Ishikawa (cell line): ENCODE results near the gene ENOX2.

Experiments used
- CEBPB ChIP-seq: IDR thresholded peaks from 2 replicates; pipeline ENCODE4 v1.6.1; 2012
- CREB1 ChIP-seq: IDR thresholded peaks from 2 replicates; pipeline ENCODE4 v1.6.1; 2012; ENCODE audit warnings: low read depth
- EP300 ChIP-seq: IDR thresholded peaks from 2 replicates; pipeline ENCODE4 v1.6.1; 2012; ENCODE audit warnings: borderline replicate concordance
- RAD21 ChIP-seq: IDR thresholded peaks from 2 replicates; pipeline ENCODE4 v1.6.1; 2012; ENCODE audit warnings: low read depth
- TAF1 ChIP-seq: IDR thresholded peaks from 2 replicates; pipeline ENCODE4 v1.6.1; 2012; ENCODE audit warnings: low read depth, mild to moderate bottlenecking
- TCF12 ChIP-seq: IDR thresholded peaks from 2 replicates; pipeline ENCODE4 v1.6.1; 2012; ENCODE audit warnings: low read depth
- YY1 ChIP-seq: IDR thresholded peaks from 2 replicates; pipeline ENCODE4 v1.6.1; 2012; ENCODE audit warnings: low read depth
- TF ChIP-seq, protein P1 (sequence below): IDR thresholded peaks from 2 replicates; pipeline ENCODE4 v1.6.1; 2012
- TF ChIP-seq, protein P2 (sequence below): IDR thresholded peaks from 2 replicates; pipeline ENCODE4 v1.6.1; 2012; ENCODE audit warnings: low read depth, mild to moderate bottlenecking

DNA sequence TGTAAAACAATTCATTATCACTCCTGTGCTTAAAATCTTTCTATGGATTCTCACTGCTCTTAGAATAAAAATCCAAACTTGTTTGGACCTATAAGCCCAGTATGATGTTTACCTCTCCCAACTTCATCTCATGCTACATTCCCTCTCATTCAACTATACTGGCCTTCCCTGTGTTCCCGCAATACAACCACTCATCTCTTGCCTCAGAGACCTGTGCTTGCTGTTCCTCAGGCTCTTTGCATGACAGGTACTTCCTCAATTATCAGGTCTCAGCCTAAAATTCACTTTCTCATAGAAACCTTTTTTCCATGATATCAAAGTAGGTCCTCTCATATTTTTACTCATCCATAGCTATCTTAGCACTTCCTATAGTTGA lies 71.7 kb downstream of the ENOX2 start:
- TF ChIP-seq TAF1 (no peak), CEBPB (no peak), CREB1 (no peak), EP300 (no peak), YY1 (no peak), RAD21 (no peak), TCF12 (no peak)
- TF ChIP-seq, protein P1, sequence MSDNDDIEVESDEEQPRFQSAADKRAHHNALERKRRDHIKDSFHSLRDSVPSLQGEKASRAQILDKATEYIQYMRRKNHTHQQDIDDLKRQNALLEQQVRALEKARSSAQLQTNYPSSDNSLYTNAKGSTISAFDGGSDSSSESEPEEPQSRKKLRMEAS, result no peak
- TF ChIP-seq, protein P2, sequence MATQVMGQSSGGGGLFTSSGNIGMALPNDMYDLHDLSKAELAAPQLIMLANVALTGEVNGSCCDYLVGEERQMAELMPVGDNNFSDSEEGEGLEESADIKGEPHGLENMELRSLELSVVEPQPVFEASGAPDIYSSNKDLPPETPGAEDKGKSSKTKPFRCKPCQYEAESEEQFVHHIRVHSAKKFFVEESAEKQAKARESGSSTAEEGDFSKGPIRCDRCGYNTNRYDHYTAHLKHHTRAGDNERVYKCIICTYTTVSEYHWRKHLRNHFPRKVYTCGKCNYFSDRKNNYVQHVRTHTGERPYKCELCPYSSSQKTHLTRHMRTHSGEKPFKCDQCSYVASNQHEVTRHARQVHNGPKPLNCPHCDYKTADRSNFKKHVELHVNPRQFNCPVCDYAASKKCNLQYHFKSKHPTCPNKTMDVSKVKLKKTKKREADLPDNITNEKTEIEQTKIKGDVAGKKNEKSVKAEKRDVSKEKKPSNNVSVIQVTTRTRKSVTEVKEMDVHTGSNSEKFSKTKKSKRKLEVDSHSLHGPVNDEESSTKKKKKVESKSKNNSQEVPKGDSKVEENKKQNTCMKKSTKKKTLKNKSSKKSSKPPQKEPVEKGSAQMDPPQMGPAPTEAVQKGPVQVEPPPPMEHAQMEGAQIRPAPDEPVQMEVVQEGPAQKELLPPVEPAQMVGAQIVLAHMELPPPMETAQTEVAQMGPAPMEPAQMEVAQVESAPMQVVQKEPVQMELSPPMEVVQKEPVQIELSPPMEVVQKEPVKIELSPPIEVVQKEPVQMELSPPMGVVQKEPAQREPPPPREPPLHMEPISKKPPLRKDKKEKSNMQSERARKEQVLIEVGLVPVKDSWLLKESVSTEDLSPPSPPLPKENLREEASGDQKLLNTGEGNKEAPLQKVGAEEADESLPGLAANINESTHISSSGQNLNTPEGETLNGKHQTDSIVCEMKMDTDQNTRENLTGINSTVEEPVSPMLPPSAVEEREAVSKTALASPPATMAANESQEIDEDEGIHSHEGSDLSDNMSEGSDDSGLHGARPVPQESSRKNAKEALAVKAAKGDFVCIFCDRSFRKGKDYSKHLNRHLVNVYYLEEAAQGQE, result no peak
